ENCODE data around the gene FASTKD1.
"Not testable (repeated sequence)": the region's sequence is repeated elsewhere in the genome, so short reads cannot be mapped to it uniquely, and the experiment has no call there.

Gene FASTKD1

GRCh38 chr2:169571571-169571970, 2.1 kb downstream of the FASTKD1 start:
- in situ Hi-C loops (cut with MboI; ENCODE audit: low sequenced_read_pairs), result no loop called here

- in situ Hi-C loops (cut with MboI; ENCODE audit: low sequenced_read_pairs), result not testable (repeated sequence)
These were observed 2.9 kb downstream of the FASTKD1 start for GRCh38 chr2:169570752-169571151.

GRCh38 chr2:169569948-169570347, 3.7 kb downstream of the FASTKD1 start:
- in situ Hi-C loops (cut with MboI; ENCODE audit: low sequenced_read_pairs), result no loop called here

- in situ Hi-C loops (cut with MboI; ENCODE audit: low sequenced_read_pairs), result no loop called here
These were observed 8.0 kb downstream of the FASTKD1 start for GRCh38 chr2:169565686-169566085.

- in situ Hi-C loops (cut with MboI; ENCODE audit: low sequenced_read_pairs), result no loop called here
These were observed 11.1 kb downstream of the FASTKD1 start for GRCh38 chr2:169562519-169562918.

GRCh38 chr2:169562084-169562483, 11.6 kb downstream of the FASTKD1 start:
- in situ Hi-C loops (cut with MboI; ENCODE audit: low sequenced_read_pairs), result not testable (repeated sequence)

GRCh38 chr2:169561364-169561763, 12.3 kb downstream of the FASTKD1 start:
- in situ Hi-C loops (cut with MboI; ENCODE audit: low sequenced_read_pairs), result no loop called here

- in situ Hi-C loops (cut with MboI; ENCODE audit: low sequenced_read_pairs), result no loop called here
These were observed 26.9 kb downstream of the FASTKD1 start for GRCh38 chr2:169546756-169547155.

GRCh38 chr2:169542433-169542832, 31.2 kb downstream of the FASTKD1 start:
- in situ Hi-C loops (cut with MboI; ENCODE audit: low sequenced_read_pairs), result no loop called here

- in situ Hi-C loops (cut with MboI; ENCODE audit: low sequenced_read_pairs), result no loop called here
These were observed 33.5 kb downstream of the FASTKD1 start for GRCh38 chr2:169540146-169540545.

- in situ Hi-C loops (cut with MboI; ENCODE audit: low sequenced_read_pairs), result not testable (repeated sequence)
These were observed 34.2 kb downstream of the FASTKD1 start for GRCh38 chr2:169539460-169539859.

GRCh38 chr2:169528271-169528701, 45.4 kb downstream of the FASTKD1 start:
- in situ Hi-C loops (cut with MboI; ENCODE audit: low sequenced_read_pairs), result no loop called here

GRCh38 chr2:169526451-169526850, 47.2 kb downstream of the FASTKD1 start:
- in situ Hi-C loops (cut with MboI; ENCODE audit: low sequenced_read_pairs), result no loop called here

GRCh38 chr2:169525434-169525833, 48.2 kb downstream of the FASTKD1 start:
- in situ Hi-C loops (cut with MboI; ENCODE audit: low sequenced_read_pairs), result no loop called here

- in situ Hi-C loops (cut with MboI; ENCODE audit: low sequenced_read_pairs), result no loop called here
These were observed 50.0 kb downstream of the FASTKD1 start for GRCh38 chr2:169523681-169524080.

- in situ Hi-C loops (cut with MboI; ENCODE audit: low sequenced_read_pairs), result no loop called here
These were observed 52.8 kb downstream of the FASTKD1 start for GRCh38 chr2:169520896-169521295.

- in situ Hi-C loops (cut with MboI; ENCODE audit: low sequenced_read_pairs), result not testable (repeated sequence)
These were observed 57.1 kb downstream of the FASTKD1 start for GRCh38 chr2:169516488-169516995.

- in situ Hi-C loops (cut with MboI; ENCODE audit: low sequenced_read_pairs), result not testable (repeated sequence)
These were observed 58.9 kb downstream of the FASTKD1 start for GRCh38 chr2:169514758-169515157.

GRCh38 chr2:169513926-169514325, 59.7 kb downstream of the FASTKD1 start:
- in situ Hi-C loops (cut with MboI; ENCODE audit: low sequenced_read_pairs), result no loop called here

GRCh38 chr2:169513094-169513493, 60.6 kb downstream of the FASTKD1 start:
- in situ Hi-C loops (cut with MboI; ENCODE audit: low sequenced_read_pairs), result no loop called here

- in situ Hi-C loops (cut with MboI; ENCODE audit: low sequenced_read_pairs), result no loop called here
These were observed 61.1 kb downstream of the FASTKD1 start for GRCh38 chr2:169512525-169512924.

- in situ Hi-C loops (cut with MboI; ENCODE audit: low sequenced_read_pairs), result no loop called here
These were observed 61.8 kb downstream of the FASTKD1 start for GRCh38 chr2:169511818-169512217.

- in situ Hi-C loops (cut with MboI; ENCODE audit: low sequenced_read_pairs), result no loop called here
These were observed 63.2 kb downstream of the FASTKD1 start for GRCh38 chr2:169510496-169510895.
